Activated naive CD4-positive, alpha-beta T cell treated with anti-CD3 and anti-CD28 coated beads for 36 hours (primary cell): ENCODE measurements around the gene NDUFB2. TPM values are rescaled to one million over a fixed set of nuclear protein-coding genes. Genes with fewer than 3 reads are reported as not detected.
A peak's percentile ranks its signal among the peaks of the same experiment; 100 is the strongest.

Experiments
- CTCF ChIA-PET: fragments of 350-600 bp; sonication (Branson Sonifier 250); formaldehyde crosslinking; loops from one replicate; lab custom pipeline; 2021; ENCODE audit warnings: antibody characterized with exemption; lab: Charles Lee
- DNase-seq: peaks from one replicate; pipeline ENCODE4 v3.0.0-alpha.2; 2020
- H3K27ac Mint-ChIP-seq: one replicate; pipeline ENCODE4 v1.8.0; 2021; ENCODE audit warnings: mild to moderate bottlenecking, mixed read lengths
- H3K27me3 Mint-ChIP-seq: one replicate; pipeline ENCODE4 v1.8.0; 2021; ENCODE audit warnings: low read depth, mixed read lengths
- H3K36me3 Mint-ChIP-seq: one replicate; pipeline ENCODE4 v1.8.0; 2021; ENCODE audit warnings: low read depth, mixed read lengths
- H3K4me1 Mint-ChIP-seq: one replicate; pipeline ENCODE4 v1.8.0; 2021; ENCODE audit warnings: low read depth, mixed read lengths
- H3K4me3 Mint-ChIP-seq: one replicate; pipeline ENCODE4 v1.8.0; 2021; ENCODE audit warnings: mild to moderate bottlenecking, moderate library complexity, mixed read lengths
- H3K9me3 Mint-ChIP-seq: one replicate; pipeline ENCODE4 v1.8.0; 2021; ENCODE audit warnings: mixed read lengths
- intact Hi-C: fragments of 100-400 bp; cut with micrococcal nuclease; formaldehyde crosslinking; loops from one replicate; pipeline ENCODE4 v1.15.1; 2023
- total RNA-seq, 2 experiments: library from RNA; stranded (reverse); gene quantifications; one replicate each; pipeline ENCODE4 v1.2.3, GENCODE V29; 2021

NDUFB2 gene
- 100 to 1,000 TPM; 167 to 179 TPM for total RNA-seq

DNA sequence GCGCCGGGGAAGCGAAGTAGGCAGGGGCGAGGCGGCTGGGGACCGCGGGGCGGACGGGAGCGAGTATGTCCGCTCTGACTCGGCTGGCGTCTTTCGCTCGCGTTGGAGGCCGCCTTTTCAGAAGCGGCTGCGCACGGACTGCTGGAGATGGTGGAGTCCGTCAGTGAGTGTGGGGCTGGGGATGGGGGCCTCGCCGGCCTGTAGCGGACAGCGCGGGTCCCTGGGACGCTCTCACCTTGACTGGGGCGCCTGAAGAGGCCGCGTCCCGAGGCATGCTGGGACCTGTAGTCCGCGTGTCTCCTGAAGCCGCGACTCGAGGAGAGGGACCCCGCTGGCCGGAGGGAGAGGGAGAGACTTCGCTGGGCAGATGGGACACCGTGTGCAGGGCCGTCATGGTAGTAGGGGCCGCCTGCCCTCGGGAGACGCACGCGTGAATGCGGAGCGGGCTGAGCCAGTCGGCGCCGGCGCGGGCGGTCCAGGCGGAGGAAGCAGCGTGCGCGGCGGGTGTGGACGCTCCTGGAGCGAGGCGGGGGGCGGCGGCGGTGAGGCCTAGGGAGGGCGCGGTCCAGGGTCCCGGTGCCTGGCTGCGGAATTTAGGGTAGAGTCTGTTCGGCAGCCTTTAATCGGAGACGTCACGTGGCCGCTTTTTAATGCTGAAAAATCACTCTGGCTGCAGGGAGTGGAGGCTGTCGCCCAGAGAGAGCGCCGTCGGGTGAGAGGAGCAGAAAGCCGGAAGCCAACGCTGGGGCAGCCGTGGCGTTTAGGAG is at the start of gene NDUFB2:
Gene NDUFB2, plus strand, starts transcription at position 29 of the 767 bp plus-strand sequence. Its CDS starts 37 bp downstream, at position 66.
- H3K27me3 Mint-ChIP-seq, result no peaks in the 10 kb centered on the region
- peak within 1 kb of the TSS; percentile 99 for H3K27ac Mint-ChIP-seq
- intact Hi-C loops, result loop anchor here (1.0 to 2.0 kb wide), 7 partner anchors 24 to 1042 kb away; partner anchors contain the start of genes MKRN1 and SSBP1
- DNase-seq, result peak; percentile 75
- CTCF ChIA-PET, result interaction anchor here (1.1 kb wide), 1 partner anchor 23 kb away, joined by 3 read pairs; no protein-coding TSS in a partner anchor
- H3K36me3 Mint-ChIP-seq, result peaks cover 9% of the 10 kb centered on the region
- H3K4me1 Mint-ChIP-seq, result peaks cover 34% of the 10 kb centered on the region
- no peaks in the 10 kb centered on the region for H3K9me3 Mint-ChIP-seq
- H3K4me3 Mint-ChIP-seq, result peak within 1 kb of the TSS; percentile 98

- Mint-ChIP-seq H3K9me3 (no peaks in the 10 kb centered on the region), H3K4me3 (no peak overlapping the region), H3K27ac (no peak overlapping the region), H3K4me1 (no peaks in the 10 kb centered on the region), H3K27me3 (peaks cover 11% of the 10 kb centered on the region), H3K36me3 (no peaks in the 10 kb centered on the region)
- peak; percentile 56 for DNase-seq
- CTCF ChIA-PET, result interaction anchor here (0.7 kb wide), 1 partner anchor 137 kb away, joined by 3 read pairs; no protein-coding TSS in a partner anchor
- intact Hi-C loops, result no loop called here
Measured at GRCh38 chr7:140646931-140647647, 49.4 kb upstream of the NDUFB2 start.

GRCh38 chr7:140649556-140650205 is 46.8 kb upstream of the NDUFB2 start:
- Mint-ChIP-seq H3K4me1 (no peaks in the 10 kb centered on the region), H3K27me3 (no peaks in the 10 kb centered on the region), H3K9me3 (no peaks in the 10 kb centered on the region), H3K27ac (no peak overlapping the region), H3K36me3 (no peaks in the 10 kb centered on the region), H3K4me3 (no peak overlapping the region)
- intact Hi-C loops, result no loop called here
- CTCF ChIA-PET, result interaction anchor here (1.0 kb wide), 1 partner anchor 12 kb away, joined by 4 read pairs; no protein-coding TSS in a partner anchor
- DNase-seq, result no peak

DNA sequence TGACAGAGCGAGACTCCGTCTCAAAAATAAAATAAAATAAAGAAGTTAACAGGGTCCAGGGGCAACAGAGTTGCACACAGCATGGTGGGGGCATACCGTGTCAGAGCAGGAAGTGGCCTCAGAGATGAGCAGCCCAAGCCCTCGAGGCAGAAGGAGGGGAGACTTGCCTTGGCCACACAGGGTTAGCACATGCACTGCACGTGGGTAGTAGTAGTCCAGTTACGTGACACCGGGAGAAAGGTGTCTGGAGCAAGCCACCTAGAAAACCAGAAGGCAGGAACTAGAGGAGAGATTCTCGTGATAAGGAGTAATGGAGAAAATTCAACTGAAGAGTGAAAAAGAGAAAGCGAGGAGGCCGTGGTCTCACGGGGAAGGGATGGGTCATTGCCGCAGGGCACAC is 46.1 kb upstream of the NDUFB2 start:
- no peak for DNase-seq
- Mint-ChIP-seq H3K4me3 (no peak overlapping the region), H3K27me3 (no peaks in the 10 kb centered on the region), H3K4me1 (no peaks in the 10 kb centered on the region), H3K36me3 (no peaks in the 10 kb centered on the region), H3K27ac (no peak overlapping the region), H3K9me3 (no peaks in the 10 kb centered on the region)
- intact Hi-C loops, result no loop called here
- CTCF ChIA-PET, result no interaction called here

- intact Hi-C loops, result loop anchor here (1.0 kb wide), 2 partner anchors 135 to 178 kb away; no protein-coding TSS in a partner anchor
- Mint-ChIP-seq H3K4me1 (peaks cover 15% of the 10 kb centered on the region), H3K9me3 (no peaks in the 10 kb centered on the region), H3K27me3 (peaks cover 2% of the 10 kb centered on the region), H3K36me3 (no peaks in the 10 kb centered on the region), H3K4me3 (no peak overlapping the region), H3K27ac (no peak overlapping the region)
- CTCF ChIA-PET, result interaction anchor here (0.6 to 3.1 kb wide), 22 partner anchors 9 to 415 kb away, joined by 3 to 30 read pairs (median 4); partner anchors contain the start of gene DENND2A
- peak; percentile 30 for DNase-seq
Measured at GRCh38 chr7:140653319-140654108, 43.0 kb upstream of the NDUFB2 start.

GRCh38 chr7:140654109-140654387 is 42.5 kb upstream of the NDUFB2 start:
- no peaks in the 10 kb centered on the region for H3K9me3 Mint-ChIP-seq
- DNase-seq, result no peak
- H3K27ac Mint-ChIP-seq, result no peak overlapping the region
- no peaks in the 10 kb centered on the region for H3K36me3 Mint-ChIP-seq
- H3K4me3 Mint-ChIP-seq, result no peak overlapping the region
- CTCF ChIA-PET, result interaction anchor here (0.6 to 3.1 kb wide), 11 partner anchors 9 to 177 kb away, joined by 3 to 30 read pairs (median 4); partner anchors contain the start of gene DENND2A
- intact Hi-C loops, result no loop called here
- H3K4me1 Mint-ChIP-seq, result peaks cover 15% of the 10 kb centered on the region
- peaks cover 2% of the 10 kb centered on the region for H3K27me3 Mint-ChIP-seq

DNA sequence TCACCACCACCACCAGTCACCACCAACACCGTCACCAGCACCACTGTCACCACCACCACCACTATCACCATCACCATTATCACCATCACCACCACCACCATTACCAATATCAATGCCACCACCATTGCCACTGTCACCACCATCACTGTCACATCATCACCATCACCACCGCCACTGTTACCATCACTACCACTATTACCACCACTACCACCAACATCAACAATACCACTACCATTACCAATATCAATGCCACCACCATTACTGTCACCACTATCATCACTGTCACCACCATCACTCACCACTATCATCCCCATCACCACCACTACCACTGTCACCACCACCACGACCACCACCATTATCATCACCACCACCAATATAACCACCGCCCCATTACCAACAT is 41.8 kb upstream of the NDUFB2 start:
- Mint-ChIP-seq H3K9me3 (no peaks in the 10 kb centered on the region), H3K27me3 (peaks cover 2% of the 10 kb centered on the region), H3K4me1 (peaks cover 15% of the 10 kb centered on the region), H3K36me3 (no peaks in the 10 kb centered on the region), H3K27ac (no peak overlapping the region), H3K4me3 (no peak overlapping the region)
- no peak for DNase-seq
- intact Hi-C loops, result no loop called here
- CTCF ChIA-PET, result interaction anchor here (0.6 kb wide), 1 partner anchor 96 kb away, joined by 3 read pairs; no protein-coding TSS in a partner anchor

GRCh38 chr7:140655511-140656408 is 40.7 kb upstream of the NDUFB2 start:
- H3K4me1 Mint-ChIP-seq, result peaks cover 15% of the 10 kb centered on the region
- intact Hi-C loops, result loop anchor here (1.0 kb wide), 2 partner anchors 18 to 357 kb away; no protein-coding TSS in a partner anchor
- H3K4me3 Mint-ChIP-seq, result no peak overlapping the region
- H3K27ac Mint-ChIP-seq, result peak overlapping the region; percentile 16
- no peak for DNase-seq
- no peaks in the 10 kb centered on the region for H3K36me3 Mint-ChIP-seq
- CTCF ChIA-PET, result interaction anchor here (0.8 to 1.0 kb wide), 2 partner anchors 138 to 357 kb away, joined by 3 to 4 read pairs; no protein-coding TSS in a partner anchor
- peaks cover 2% of the 10 kb centered on the region for H3K27me3 Mint-ChIP-seq
- no peaks in the 10 kb centered on the region for H3K9me3 Mint-ChIP-seq

- DNase-seq, result peak; percentile 74
- intact Hi-C loops, result loop anchor here (1.0 kb wide), 2 partner anchors 16 to 355 kb away; no protein-coding TSS in a partner anchor
- CTCF ChIA-PET, result interaction anchor here (0.6 to 1.0 kb wide), 3 partner anchors 139 to 356 kb away, joined by 3 to 4 read pairs (median 4); no protein-coding TSS in a partner anchor
- Mint-ChIP-seq H3K27ac (no peak overlapping the region), H3K27me3 (peaks cover 2% of the 10 kb centered on the region), H3K9me3 (no peaks in the 10 kb centered on the region), H3K4me3 (peak overlapping the region; percentile 57), H3K36me3 (no peaks in the 10 kb centered on the region), H3K4me1 (peaks cover 15% of the 10 kb centered on the region)
Measured at GRCh38 chr7:140656548-140657515, 39.7 kb upstream of the NDUFB2 start.

GRCh38 chr7:140657891-140658290 is 38.6 kb upstream of the NDUFB2 start:
- CTCF ChIA-PET, result no interaction called here
- H3K9me3 Mint-ChIP-seq, result no peaks in the 10 kb centered on the region
- no peak overlapping the region for H3K4me3 Mint-ChIP-seq
- peaks cover 15% of the 10 kb centered on the region for H3K4me1 Mint-ChIP-seq
- no peaks in the 10 kb centered on the region for H3K36me3 Mint-ChIP-seq
- intact Hi-C loops, result no loop called here
- peaks cover 2% of the 10 kb centered on the region for H3K27me3 Mint-ChIP-seq
- no peak overlapping the region for H3K27ac Mint-ChIP-seq
- no peak for DNase-seq
